G401.6 (cell line): ENCODE data around the gene CTCF.

Experiments
- FAIRE-seq: peaks from 2 replicates; lab custom pipeline; 2012; peaks lifted over from hg19 to GRCh38; lab: Jason Lieb, UNC

CTCF gene

GRCh38 chr16:67666559-67667452 lies 104.5 kb downstream of the CTCF start, which contains the start of the genes C16orf86 and ENKD1:
TSS of gene C16orf86 (plus strand) at chr16:67666814. CDS start at chr16:67666971, 157 bp downstream.
TSS of gene ENKD1 (minus strand) at chr16:67666750. CDS start at chr16:67666442, 308 bp downstream.
- no peak for FAIRE-seq

DNA sequence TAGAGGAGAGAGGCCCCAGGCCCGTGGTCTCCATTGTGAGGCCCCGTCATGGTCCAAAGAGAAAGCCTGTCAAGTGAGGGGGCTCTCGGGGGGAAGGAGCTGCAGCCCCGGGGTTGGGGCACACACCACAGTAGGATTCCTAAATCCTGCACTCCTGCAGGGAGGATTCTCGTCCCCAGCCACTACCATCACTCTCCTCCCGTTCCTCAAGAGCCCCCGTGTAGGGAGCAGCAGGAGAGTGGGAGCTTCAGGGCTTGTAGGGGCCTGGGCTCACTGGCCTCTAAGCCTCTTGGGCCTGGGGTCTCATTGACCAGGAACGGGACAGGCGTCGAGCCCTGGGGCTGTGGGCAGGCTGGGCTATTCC lies 105.1 kb downstream of the CTCF start:
- FAIRE-seq = no peak

GRCh38 chr16:67667817-67668494 lies 105.6 kb downstream of the CTCF start:
- FAIRE-seq = no peak

GRCh38 chr16:67668495-67669157 lies 106.3 kb downstream of the CTCF start:
- no peak for FAIRE-seq

DNA sequence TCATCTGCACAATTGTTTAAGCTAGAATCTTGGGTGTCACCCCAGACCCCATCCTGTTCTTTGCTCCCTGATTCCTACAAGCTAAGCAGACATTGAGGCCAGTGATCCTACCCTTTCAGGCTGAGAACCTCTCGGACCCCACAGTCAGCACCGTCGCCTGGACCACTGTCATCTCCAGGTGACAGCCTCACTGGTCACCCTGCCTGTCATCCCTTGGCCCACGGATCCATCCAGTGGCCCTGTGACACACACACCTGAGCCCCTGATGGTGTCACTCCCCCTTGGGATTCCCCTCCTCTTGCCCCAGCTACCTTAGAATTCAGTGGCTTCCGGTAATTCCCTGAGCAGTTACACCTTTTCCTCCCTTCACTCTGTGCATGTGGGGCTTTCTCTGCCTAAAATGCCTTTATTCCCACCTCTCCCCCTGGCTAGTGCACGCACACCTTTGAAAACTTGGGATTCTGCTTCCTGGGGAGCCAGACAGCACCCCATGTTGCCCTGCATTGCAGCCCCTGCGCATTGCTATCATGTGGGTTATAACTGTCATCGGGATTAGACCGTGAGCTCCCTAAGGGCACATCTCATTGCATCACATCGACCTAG lies 107.3 kb downstream of the CTCF start:
- no peak for FAIRE-seq

DNA sequence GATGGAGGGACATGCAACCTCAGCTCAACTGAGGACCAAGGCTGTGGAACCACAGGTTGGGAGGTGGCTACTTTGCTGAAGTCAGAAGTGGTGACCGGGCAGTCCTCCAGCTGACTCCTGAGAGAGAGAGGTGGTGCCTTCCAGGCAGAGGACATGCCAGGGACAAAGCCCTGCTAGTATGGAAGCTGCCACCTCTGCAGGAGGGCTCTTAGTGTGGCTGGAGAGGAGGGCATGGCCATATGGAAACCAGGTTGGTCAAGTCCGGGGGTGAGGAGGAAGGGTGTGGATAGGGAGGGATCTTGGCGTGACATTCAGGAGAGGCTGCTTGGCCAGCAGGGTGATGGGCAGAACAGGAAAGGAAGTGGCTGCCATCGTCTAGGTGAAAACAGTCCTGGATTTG lies 110.0 kb downstream of the CTCF start:
- no peak for FAIRE-seq

GRCh38 chr16:67672739-67673662 lies 110.7 kb downstream of the CTCF start:
- peak; percentile 19 for FAIRE-seq

- FAIRE-seq = no peak
Observed at GRCh38 chr16:67673712-67674580, 111.6 kb downstream of the CTCF start.

DNA sequence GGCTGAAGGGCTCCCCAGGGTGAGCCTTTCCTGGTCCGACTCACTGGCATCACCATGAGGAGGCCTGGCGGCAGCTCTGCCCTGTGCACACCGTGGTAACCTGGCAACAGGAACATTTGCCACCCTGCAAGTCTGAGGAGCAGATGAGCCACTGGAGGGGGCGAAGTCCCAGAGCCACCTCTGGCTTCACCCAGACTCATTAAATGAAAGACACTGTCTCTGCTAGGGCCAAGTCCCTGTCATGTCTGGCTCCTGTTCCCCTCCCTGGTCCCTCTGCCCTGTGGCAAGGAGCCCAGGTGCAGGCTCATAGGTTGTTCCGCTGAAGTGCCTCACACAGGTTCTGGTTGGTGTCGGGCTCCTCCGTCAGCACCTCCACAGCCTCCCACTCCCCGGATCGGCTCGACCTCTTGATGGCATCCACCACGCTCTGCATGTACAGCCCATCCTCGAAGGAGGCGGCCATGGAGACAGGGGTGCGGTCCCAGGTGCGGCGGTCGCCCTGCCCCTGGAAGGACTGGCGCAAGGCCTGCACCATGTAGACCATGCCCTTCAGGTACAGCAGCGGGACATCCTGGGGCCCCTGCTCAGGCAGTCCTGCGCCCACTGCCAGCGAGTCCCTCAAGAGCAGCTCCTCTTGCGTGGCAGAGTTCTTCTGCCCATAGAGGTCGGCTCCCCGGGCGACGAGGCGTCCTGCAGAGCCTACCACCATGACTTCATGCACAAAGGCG lies 112.7 kb downstream of the CTCF start:
- no peak for FAIRE-seq

DNA sequence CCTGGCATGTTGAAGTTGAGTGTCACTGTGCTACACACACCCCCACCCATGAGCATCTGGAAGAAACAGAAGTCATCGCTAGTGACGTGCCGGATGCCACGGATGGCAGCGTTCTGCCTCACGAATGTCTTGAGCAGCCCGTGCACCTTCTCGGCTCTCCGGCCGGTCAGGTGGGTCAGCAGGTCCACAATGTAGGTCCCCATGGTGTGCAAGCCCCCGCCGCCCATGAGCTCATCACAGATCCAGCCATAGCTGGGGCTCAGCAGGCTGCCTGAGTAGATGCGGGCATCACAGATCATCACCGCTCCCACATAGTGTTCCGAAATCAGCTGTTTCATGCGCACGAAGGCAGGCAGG lies 113.2 kb downstream of the CTCF start:
- no peak for FAIRE-seq

- no peak for FAIRE-seq
Observed at GRCh38 chr16:67675999-67676398, 113.7 kb downstream of the CTCF start.

DNA sequence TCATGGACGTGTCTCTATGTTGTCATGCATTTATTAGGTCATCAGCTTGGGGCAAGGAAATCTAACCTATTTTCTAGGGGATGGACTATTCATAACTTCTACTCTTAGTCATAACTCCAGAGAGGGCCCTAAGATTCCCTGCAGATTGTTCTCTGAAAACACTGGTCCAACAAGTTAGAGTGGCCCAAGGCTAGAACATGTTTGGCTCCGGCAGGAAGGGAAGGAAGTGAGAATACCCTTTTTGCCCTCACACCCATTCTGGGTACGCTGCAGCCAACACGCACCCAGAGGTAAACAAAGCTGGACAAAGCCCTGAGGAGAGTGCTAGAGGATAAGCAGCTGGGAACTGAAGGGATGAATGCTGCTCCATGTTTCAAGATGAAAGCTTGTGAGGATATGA lies 114.2 kb downstream of the CTCF start:
- FAIRE-seq = no peak

- no peak for FAIRE-seq
Observed at GRCh38 chr16:67676939-67677338, 114.6 kb downstream of the CTCF start.

- FAIRE-seq = no peak
Observed at GRCh38 chr16:67677712-67678111, 115.4 kb downstream of the CTCF start.

DNA sequence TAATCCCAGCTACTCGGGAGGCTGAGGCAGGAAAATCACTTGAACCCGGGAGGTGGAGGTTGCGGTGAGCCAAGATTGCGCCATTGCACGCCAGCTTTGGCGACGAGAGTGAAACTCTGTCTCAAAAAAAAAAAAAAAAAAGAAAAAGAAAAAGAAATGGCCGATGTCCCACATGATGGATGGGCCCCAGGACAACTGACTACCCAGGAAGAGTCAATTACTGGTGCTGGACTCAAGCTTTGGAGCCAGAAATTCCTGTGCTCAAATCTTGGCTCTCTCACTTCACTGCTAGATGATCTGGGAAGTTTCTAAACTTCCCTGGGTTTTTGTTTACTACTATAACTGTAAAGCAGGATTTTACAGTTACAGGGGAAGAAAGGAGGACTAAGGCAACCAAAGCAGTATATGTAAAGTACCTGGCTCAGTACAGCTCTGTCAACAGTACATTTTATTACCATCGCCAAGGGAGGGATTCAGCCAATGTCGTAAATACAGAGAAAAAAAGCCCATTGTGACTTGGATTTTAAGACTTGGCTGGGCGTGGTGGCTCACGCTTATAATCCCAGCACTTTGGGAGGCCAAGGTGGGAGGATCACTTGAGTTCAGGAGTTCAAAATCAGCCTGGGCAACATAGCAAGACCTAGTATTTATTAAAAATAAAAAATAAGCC lies 116.2 kb downstream of the CTCF start:
- no peak for FAIRE-seq

- FAIRE-seq = no peak
Observed at GRCh38 chr16:67679935-67680897, 117.9 kb downstream of the CTCF start.

GRCh38 chr16:67683767-67684166 lies 121.4 kb downstream of the CTCF start:
- no peak for FAIRE-seq
